Natural killer cell (primary cell): ENCODE data around the gene FOXF2. TPM values are rescaled to one million over a fixed set of nuclear protein-coding genes. Genes with fewer than 3 reads are reported as not detected.

Source experiments
- ATAC-seq, 3 donors: fragments of 150-1000 bp in 2 of 3; fragments of 200-7000 bp in 1 of 3; cut with Tn5 transposase; 1 replicate in 1 of 3; 2 replicates in 2 of 3; pipeline ENCODE4 v1.10.0; 2021; ENCODE audit warnings: mild to moderate bottlenecking in 2 of 3, moderate library complexity in 2 of 3
- DNase-seq, 2 donors: peaks; one replicate each; pipeline versions ENCODE4 v3.0.0 to v3.0.0-alpha.2; 2013 to 2021; ENCODE audit warnings: mixed read lengths in 1 of 2
- H3K27ac ChIP-seq: one replicate; pipeline ENCODE4 v1.5.1; 2013; ENCODE audit warnings: mild to moderate bottlenecking, low read length
- H3K27me3 ChIP-seq: one replicate; pipeline ENCODE4 v1.6.1; 2013; ENCODE audit warnings: low read length; ENCODE audit not compliant: control insufficient read depth, insufficient read depth
- H3K36me3 ChIP-seq: one replicate; pipeline ENCODE4 v1.6.1; 2013; ENCODE audit warnings: low read length; ENCODE audit not compliant: control insufficient read depth, insufficient read depth
- H3K4me1 ChIP-seq: one replicate; pipeline ENCODE4 v1.6.1; 2013; ENCODE audit warnings: low read length; ENCODE audit not compliant: control insufficient read depth, insufficient read depth
- H3K4me3 ChIP-seq: one replicate; pipeline ENCODE4 v1.5.1; 2013; ENCODE audit warnings: low read length
- H3K9me3 ChIP-seq: one replicate; pipeline ENCODE4 v1.6.1; 2013; ENCODE audit warnings: low read length; ENCODE audit not compliant: control insufficient read depth, insufficient read depth
- H3K27ac Mint-ChIP-seq, 2 donors: one replicate each; pipeline ENCODE4 v1.8.0; 2022; ENCODE audit warnings: mild to moderate bottlenecking in 2 of 2, mixed read lengths in 2 of 2, moderate library complexity in 1 of 2
- H3K27me3 Mint-ChIP-seq, 2 donors: one replicate each; pipeline ENCODE4 v1.8.0; 2022; ENCODE audit warnings: low read depth in 2 of 2, mixed read lengths in 2 of 2
- H3K36me3 Mint-ChIP-seq: one replicate; pipeline ENCODE4 v1.8.0; 2022; ENCODE audit warnings: mixed read lengths
- H3K4me1 Mint-ChIP-seq, 2 donors: one replicate each; pipeline ENCODE4 v1.8.0; 2022; ENCODE audit warnings: mixed read lengths in 2 of 2
- H3K4me3 Mint-ChIP-seq: one replicate; pipeline ENCODE4 v1.8.0; 2022; ENCODE audit warnings: mild to moderate bottlenecking, moderate library complexity, mixed read lengths
- H3K9me3 Mint-ChIP-seq, 2 donors: one replicate each; pipeline ENCODE4 v1.8.0; 2022; ENCODE audit warnings: mixed read lengths in 2 of 2
- CTCF ChIP-seq: fragments of 200-600 bp; IDR thresholded peaks from one replicate; pipeline ENCODE4 v1.8.0; 2022; ENCODE audit warnings: antibody characterized with exemption
- WGBS: methylation state at CpG from one replicate; pipeline ENCODE4 v1.1.7; 2013; ENCODE audit warnings: missing lambda C conversion rate; ENCODE audit not compliant: insufficient coverage; 5-methylcytosine and 5-hydroxymethylcytosine counted together
- intact Hi-C: fragments of 100-400 bp; cut with micrococcal nuclease; formaldehyde crosslinking; loops from one replicate; pipeline ENCODE4 v1.14.2; 2022
- total RNA-seq, 4 donors: library from RNA; stranded (reverse); fragments of 120-200 nt in 1 of 4; gene quantifications; one replicate each; pipeline versions ENCODE4 v1.2.3 to v1.2.4, GENCODE V29; 2013 to 2022

The FOXF2 gene
- total RNA-seq, 3 donors from 2014 or later (not counting 1 experiment from before 2014, with no cell fraction given), result not detected

- no peak for DNase-seq
- Mint-ChIP-seq H3K4me3 (no peak overlapping the region), H3K36me3 (no peaks in the 10 kb centered on the region), H3K27ac (no peak overlapping the region), H3K27me3 (peaks cover 36 to 58% of the 10 kb centered on the region in 2 donors), H3K9me3 (no peaks in the 10 kb centered on the region), H3K4me1 (no peaks in the 10 kb centered on the region)
- no peak overlapping the region for H3K4me3 ChIP-seq
- no peaks in the 10 kb centered on the region for H3K9me3 ChIP-seq
- intact Hi-C loops, result no loop called here
- no peaks in the 10 kb centered on the region for H3K36me3 ChIP-seq
- WGBS, result 84% methylated on average over 2 of the region's 4 CpGs
- no peak for TF ChIP-seq CTCF
- H3K27me3 ChIP-seq, result no peaks in the 10 kb centered on the region
- no peak for ATAC-seq
- no peak overlapping the region for H3K27ac ChIP-seq
- no peaks in the 10 kb centered on the region for H3K4me1 ChIP-seq
Observed at GRCh38 chr6:1363298-1363697, 26.1 kb upstream of the FOXF2 start.

- Mint-ChIP-seq H3K27ac (no peak overlapping the region), H3K36me3 (no peaks in the 10 kb centered on the region), H3K9me3 (no peaks in the 10 kb centered on the region), H3K4me1 (no peaks in the 10 kb centered on the region), H3K27me3 (peaks cover 39 to 62% of the 10 kb centered on the region in 2 donors), H3K4me3 (no peak overlapping the region)
- intact Hi-C loops, result no loop called here
- H3K27ac ChIP-seq, result no peak overlapping the region
- 60% methylated on average over 16 of the region's 16 CpGs for WGBS
- no peaks in the 10 kb centered on the region for H3K36me3 ChIP-seq
- ATAC-seq (no peak), DNase-seq (peak in 1 of 2 donors; percentile 15)
- H3K4me1 ChIP-seq, result no peaks in the 10 kb centered on the region
- H3K27me3 ChIP-seq, result no peaks in the 10 kb centered on the region
- no peaks in the 10 kb centered on the region for H3K9me3 ChIP-seq
- TF ChIP-seq CTCF, result no peak
- H3K4me3 ChIP-seq, result no peak overlapping the region
Observed at GRCh38 chr6:1363729-1364572, 25.4 kb upstream of the FOXF2 start.

GRCh38 chr6:1364791-1365190, 24.6 kb upstream of the FOXF2 start:
- Histone ChIP-seq H3K27me3 (no peaks in the 10 kb centered on the region), H3K4me3 (no peak overlapping the region), H3K36me3 (no peaks in the 10 kb centered on the region), H3K4me1 (no peaks in the 10 kb centered on the region), H3K27ac (no peak overlapping the region), H3K9me3 (no peaks in the 10 kb centered on the region)
- H3K27me3 Mint-ChIP-seq, result peaks cover 39 to 63% of the 10 kb centered on the region in 2 donors
- no peak overlapping the region for H3K27ac Mint-ChIP-seq
- DNase-seq, result no peak
- no peak overlapping the region for H3K4me3 Mint-ChIP-seq
- H3K4me1 Mint-ChIP-seq, result no peaks in the 10 kb centered on the region
- intact Hi-C loops, result no loop called here
- H3K9me3 Mint-ChIP-seq, result no peaks in the 10 kb centered on the region
- H3K36me3 Mint-ChIP-seq, result no peaks in the 10 kb centered on the region
- 65% methylated on average over 2 of the region's 2 CpGs for WGBS
- no peak for ATAC-seq
- no peak for TF ChIP-seq CTCF
